CD4-positive, alpha-beta T cell (primary cell): ENCODE measurements around the gene TOMM40L. TPM values are rescaled to one million over a fixed set of nuclear protein-coding genes. Genes with fewer than 3 reads are reported as not detected.

Experiments used
- ATAC-seq: fragments of 200-7000 bp; cut with Tn5 transposase; one replicate; pipeline ENCODE4 v1.10.0; 2022; ENCODE audit warnings: mild to moderate bottlenecking; ENCODE audit not compliant: poor library complexity
- CTCF ChIA-PET: fragments of 350-600 bp; sonication (Branson Sonifier 250); formaldehyde crosslinking; loops from one replicate; lab custom pipeline; 2021; ENCODE audit warnings: antibody characterized with exemption, inconsistent platforms; lab: Charles Lee
- POLR2A ChIA-PET: fragments of 350-600 bp; sonication (Branson Sonifier 250); formaldehyde crosslinking; loops from one replicate; lab custom pipeline; 2021; ENCODE audit warnings: antibody characterized with exemption, inconsistent platforms; lab: Charles Lee
- DNase-seq, 14 experiments: peaks; one replicate each; pipeline ENCODE4 v3.0.0-alpha.2; 2013 to 2020; ENCODE audit warnings: mixed read lengths in 2 of 14
- H3K27ac ChIP-seq, 2 donors: one replicate each; pipeline versions ENCODE4 v1.5.1 to v1.7.0; 2013; ENCODE audit warnings: low read length in 2 of 2, low read depth in 1 of 2, mild to moderate bottlenecking in 1 of 2
- H3K27me3 ChIP-seq, 2 experiments: 1 replicate in 1 of 2; 2 replicates in 1 of 2; pipeline versions ENCODE4 v1.6.1 to v1.7.0; 2013; ENCODE audit warnings: low read length in 2 of 2, control low read depth in 1 of 2, mild to moderate bottlenecking in 1 of 2, moderate library complexity in 1 of 2; ENCODE audit not compliant: insufficient read depth in 2 of 2, control insufficient read depth in 1 of 2
- H3K36me3 ChIP-seq: one replicate; pipeline ENCODE4 v1.6.1; 2013; ENCODE audit warnings: low read length, control low read depth; ENCODE audit not compliant: insufficient read depth
- H3K4me1 ChIP-seq: one replicate; pipeline ENCODE4 v1.6.1; 2013; ENCODE audit warnings: low read length, control low read depth; ENCODE audit not compliant: insufficient read depth
- H3K4me3 ChIP-seq: one replicate; pipeline ENCODE4 v1.5.1; 2013; ENCODE audit warnings: mild to moderate bottlenecking, low read length, moderate library complexity
- H3K9me3 ChIP-seq, 2 experiments: 1 replicate in 1 of 2; 2 replicates in 1 of 2; pipeline versions ENCODE4 v1.6.1 to v1.7.0; 2013; ENCODE audit warnings: low read length in 2 of 2, mild to moderate bottlenecking in 2 of 2, control low read depth in 1 of 2, moderate library complexity in 1 of 2; ENCODE audit not compliant: control insufficient read depth in 1 of 2, insufficient read depth in 1 of 2
- H3K27ac Mint-ChIP-seq: one replicate; pipeline ENCODE4 v1.8.0; 2020; ENCODE audit warnings: mixed read lengths
- H3K27me3 Mint-ChIP-seq: one replicate; pipeline ENCODE4 v1.8.0; 2021; ENCODE audit warnings: mixed read lengths
- H3K36me3 Mint-ChIP-seq: one replicate; pipeline ENCODE4 v1.8.0; 2021; ENCODE audit warnings: low read depth, mixed read lengths
- H3K4me1 Mint-ChIP-seq: one replicate; pipeline ENCODE4 v1.8.0; 2021; ENCODE audit warnings: low read depth, mixed read lengths
- H3K4me3 Mint-ChIP-seq: one replicate; pipeline ENCODE4 v1.8.0; 2020; ENCODE audit warnings: mild to moderate bottlenecking, mixed read lengths
- H3K9me3 Mint-ChIP-seq: one replicate; pipeline ENCODE4 v1.8.0; 2020; ENCODE audit warnings: mixed read lengths
- CTCF ChIP-seq: fragments of 200-600 bp; IDR thresholded peaks from one replicate; pipeline ENCODE4 v1.8.0; 2022; ENCODE audit warnings: antibody characterized with exemption, mild to moderate bottlenecking
- intact Hi-C, 2 experiments: fragments of 100-400 bp; cut with DNase I in 1 of 2; cut with micrococcal nuclease in 1 of 2; formaldehyde crosslinking; loops; one replicate each; pipeline versions ENCODE4 v1.15.1 to v1.9.0; 2023 to 2025; cut with DNase I, micrococcal nuclease
- polyA plus RNA-seq, 2 donors: library from polyadenylated mRNA; unstranded; fragments of 120-200 nt; gene quantifications; one replicate each; pipeline ENCODE4 v1.2.1, GENCODE V29; 2013
- total RNA-seq, 174 experiments: library from RNA in 2 of 174; stranded (reverse) in 2 of 174; gene quantifications; one replicate each; pipeline ENCODE4 v1.2.3 and lab custom pipeline; 2021 to 2026

TOMM40L gene
- total RNA-seq (1 to 10 TPM; 3.2 to 4.1 TPM), total RNA-seq (lab: John Stamatoyannopoulos, UW) (6.1 to 47.3 (median 17.7) reads per million in 172 experiments)
- 9.8 TPM for polyA plus RNA-seq (2013, experiment 1 of 2)
- polyA plus RNA-seq (2013, experiment 2 of 2) = 9.7 TPM

DNA sequence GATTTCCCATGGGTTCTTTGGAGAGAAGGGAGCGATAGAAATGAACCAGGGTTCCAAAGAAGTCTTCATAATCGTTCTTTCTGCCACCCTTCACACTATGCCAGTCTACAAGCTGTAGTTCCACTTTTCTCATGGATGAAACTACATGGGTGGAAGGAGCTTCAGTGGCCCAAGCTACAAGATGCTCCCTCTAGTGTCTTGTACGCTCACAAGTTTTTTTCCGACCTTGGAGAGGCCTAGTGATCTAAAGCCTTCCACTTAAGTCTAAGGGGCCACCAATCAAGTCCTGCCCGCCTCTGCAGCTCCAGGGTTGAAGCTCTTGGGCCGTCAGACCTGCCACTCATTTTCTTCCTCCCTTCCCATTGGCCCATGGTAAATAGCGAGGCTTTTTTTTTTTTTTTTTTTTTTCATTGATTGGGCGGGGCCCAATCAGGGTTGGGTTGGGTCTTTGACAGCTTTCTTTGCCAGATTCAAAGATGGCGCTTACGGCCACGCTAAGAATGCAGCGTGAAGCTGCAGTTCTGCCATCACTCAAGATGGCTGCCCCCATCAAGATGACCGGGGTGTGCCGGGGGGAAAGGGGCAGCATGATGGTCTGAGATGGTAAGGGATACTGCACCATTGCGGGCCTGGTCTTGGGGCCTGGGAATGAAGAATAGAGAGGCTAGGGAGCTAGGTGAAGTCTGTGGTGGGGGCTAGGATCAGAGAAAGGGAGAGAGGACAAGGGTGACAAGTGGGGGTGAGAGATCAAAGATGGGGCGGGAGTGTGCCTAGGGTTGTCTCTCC, at the start of gene TOMM40L:
TSS of gene TOMM40L (plus strand) at position 527 of the 786 bp plus-strand sequence. CDS start 430 bp downstream, outside the sequence.
- TF ChIP-seq CTCF = peak; percentile 59
- Mint-ChIP-seq H3K27me3 (no peaks in the 10 kb centered on the region), H3K4me1 (peaks cover 39% of the 10 kb centered on the region), H3K36me3 (peaks cover 27% of the 10 kb centered on the region), H3K9me3 (no peaks in the 10 kb centered on the region), H3K27ac (peak within 1 kb of the TSS; percentile 83), H3K4me3 (peak within 1 kb of the TSS; percentile 98)
- Histone ChIP-seq H3K27ac (peak within 1 kb of the TSS; percentile 5 to 52), H3K9me3 (no peaks in the 10 kb centered on the region), H3K36me3 (peaks cover 23% of the 10 kb centered on the region), H3K4me1 (peaks cover 34% of the 10 kb centered on the region), H3K27me3 (no peaks in the 10 kb centered on the region), H3K4me3 (peak within 1 kb of the TSS; percentile 84)
- intact Hi-C loops = loop anchor here (1.0 to 10.0 kb wide), 5 partner anchors 15 to 519 kb away; partner anchors contain the start of genes DUSP12 (in 2 of the 2) and NDUFS2 (in 1 of the 2)
- ChIA-PET POLR2A (interaction anchor here (0.6 to 3.5 kb wide), 34 partner anchors 10 to 501 kb away, joined by 3 to 95 read pairs (median 6); partner anchors contain the start of genes ARHGAP30, B4GALT3, DEDD and FCER1G), CTCF (interaction anchor here (0.6 to 3.3 kb wide), 29 partner anchors 10 to 180 kb away, joined by 3 to 43 read pairs (median 4); partner anchors contain the start of genes B4GALT3, CFAP126, NDUFS2 and NR1I3)
- peak; percentile 74 to 98 (median 82) for DNase-seq
- ATAC-seq = peak; percentile 95

GRCh38 chr1:161176468-161177111, 49.3 kb upstream of the TOMM40L start:
- H3K4me3 ChIP-seq = peak overlapping the region; percentile 77
- ChIA-PET POLR2A (interaction anchor here (0.8 to 3.5 kb wide), 10 partner anchors 9 to 137 kb away, joined by 3 to 31 read pairs (median 6); partner anchors contain the start of genes ARHGAP30, DEDD, NDUFS2 and PPOX), CTCF (interaction anchor here (0.9 to 2.3 kb wide), 5 partner anchors 11 to 206 kb away, joined by 3 to 18 read pairs (median 6); partner anchors contain the start of genes PPOX and TOMM40L)
- H3K36me3 ChIP-seq = peaks cover 43% of the 10 kb centered on the region
- H3K9me3 ChIP-seq = no peaks in the 10 kb centered on the region
- H3K4me1 Mint-ChIP-seq = peaks cover 66% of the 10 kb centered on the region
- no peak for TF ChIP-seq CTCF
- ATAC-seq (no peak), DNase-seq (no peak)
- H3K9me3 Mint-ChIP-seq = no peaks in the 10 kb centered on the region
- no peaks in the 10 kb centered on the region for H3K27me3 ChIP-seq
- H3K4me1 ChIP-seq = peaks cover 69% of the 10 kb centered on the region
- peak overlapping the region; percentile 97 for H3K27ac Mint-ChIP-seq
- intact Hi-C loops = loop anchor here in 1 of 2 experiments (2.0 to 5.0 kb wide), 2 partner anchors 14 to 46 kb away; partner anchors contain the start of gene APOA2
- no peaks in the 10 kb centered on the region for H3K27me3 Mint-ChIP-seq
- peak overlapping the region; percentile 100 for H3K4me3 Mint-ChIP-seq
- H3K36me3 Mint-ChIP-seq = peaks cover 57% of the 10 kb centered on the region
- peak overlapping the region; percentile 82 to 89 for H3K27ac ChIP-seq
